ENCODE data around the gene ATP6V0E2.

ATP6V0E2 gene

GRCh38 chr7:149825567-149826343, 48.0 kb upstream of the ATP6V0E2 start:
- no peak overlapping the region for H3K4me3 ChIP-seq (ENCODE audit: low read length in 2 of 2)
- peak overlapping the region; percentile 85 for H3K23ac ChIP-seq (ENCODE audit: low read depth, low read length, poor library complexity)
- H3K14ac ChIP-seq (ENCODE audit: low read length) = peak overlapping the region; percentile 97
- no peak overlapping the region for H2BK12ac ChIP-seq (ENCODE audit: low read length)
- H4K91ac ChIP-seq (ENCODE audit: low read depth, low read length, poor library complexity) = no peak overlapping the region
- peak overlapping the region; percentile 12 for H3K9ac ChIP-seq (ENCODE audit: low read depth, low read length, poor library complexity)
- H3K27ac ChIP-seq (replicated peaks; ENCODE audit: low read length) = no peak overlapping the region
- peaks cover 6% of the 10 kb centered on the region for H3K79me1 ChIP-seq (ENCODE audit: low read depth, low read length)
- DNase-seq (ENCODE audit: low spot score) = no peak
- H3K9me3 ChIP-seq (replicated peaks in 1 of 2; ENCODE audit: control insufficient read depth in 2 of 2, insufficient read depth in 1 of 2, low read depth in 1 of 2, low read length in 2 of 2) = peaks cover 0 to 12% of the 10 kb centered on the region in 2 donors
- no peak overlapping the region for H2BK120ac ChIP-seq (ENCODE audit: low read depth, low read length)
- H3K27me3 ChIP-seq (ENCODE audit: control insufficient read depth in 3 of 3, insufficient read depth in 3 of 3, low read depth in 1 of 3, low read length in 3 of 3) = peaks cover 0 to 8% (median 0%) of the 10 kb centered on the region in 3 experiments
- H3K18ac ChIP-seq (ENCODE audit: low read length) = peak overlapping the region; percentile 64
- no peak overlapping the region for H2AFZ ChIP-seq (ENCODE audit: low read length)
- H4K8ac ChIP-seq (ENCODE audit: low read depth, low read length) = no peak overlapping the region
- no CpG with 5 or more reads among the region's 19 CpGs for WGBS, 2 donors (ENCODE audit: extremely low coverage in 2 of 2, insufficient read length in 2 of 2, insufficient replicate concordance in 1 of 2)
- no peak overlapping the region for H3K4ac ChIP-seq (ENCODE audit: low read length)
- peaks cover 0 to 2% of the 10 kb centered on the region in 2 donors for H3K4me1 ChIP-seq (ENCODE audit: control insufficient read depth in 2 of 2, insufficient read depth in 1 of 2, low read depth in 1 of 2, low read length in 2 of 2)
- H2BK5ac ChIP-seq (ENCODE audit: low read length) = no peak overlapping the region
- no peak overlapping the region for H3K4me2 ChIP-seq (ENCODE audit: insufficient read depth, low read length, poor library complexity, severe bottlenecking)
- H2BK15ac ChIP-seq (ENCODE audit: low read length) = peak overlapping the region; percentile 49
- no peaks in the 10 kb centered on the region for H3K36me3 ChIP-seq (replicated peaks in 1 of 2; ENCODE audit: control insufficient read depth in 2 of 2, insufficient read depth in 2 of 2, low read length in 2 of 2)
- H2AK5ac ChIP-seq (ENCODE audit: low read depth, low read length) = peak overlapping the region; percentile 96

- Histone ChIP-seq H3K14ac (ENCODE audit: low read length) (peak overlapping the region; percentile 3), H3K27me3 (ENCODE audit: control insufficient read depth in 3 of 3, insufficient read depth in 3 of 3, low read depth in 1 of 3, low read length in 3 of 3) (peaks cover 0 to 11% (median 0%) of the 10 kb centered on the region in 3 experiments), H3K18ac (ENCODE audit: low read length) (peak overlapping the region; percentile 71), H3K9ac (ENCODE audit: low read depth, low read length, poor library complexity) (peak overlapping the region; percentile 44), H3K9me3 (replicated peaks in 1 of 2; ENCODE audit: control insufficient read depth in 2 of 2, insufficient read depth in 1 of 2, low read depth in 1 of 2, low read length in 2 of 2) (peaks cover 0 to 12% of the 10 kb centered on the region in 2 donors), H2BK15ac (ENCODE audit: low read length) (no peak overlapping the region), H2AK5ac (ENCODE audit: low read depth, low read length) (peak overlapping the region; percentile 96), H2BK5ac (ENCODE audit: low read length) (no peak overlapping the region), H4K91ac (ENCODE audit: low read depth, low read length, poor library complexity) (peak overlapping the region; percentile 53), H3K4me1 (ENCODE audit: control insufficient read depth in 2 of 2, insufficient read depth in 1 of 2, low read depth in 1 of 2, low read length in 2 of 2) (peaks cover 0 to 8% of the 10 kb centered on the region in 2 donors), H3K4ac (ENCODE audit: low read length) (no peak overlapping the region), H3K23ac (ENCODE audit: low read depth, low read length, poor library complexity) (peak overlapping the region; percentile 85), H3K4me2 (ENCODE audit: insufficient read depth, low read length, poor library complexity, severe bottlenecking) (no peak overlapping the region), H3K4me3 (ENCODE audit: low read length in 2 of 2) (peak overlapping the region in 1 of 2 donors; percentile 29), H3K27ac (replicated peaks; ENCODE audit: low read length) (no peak overlapping the region), H4K8ac (ENCODE audit: low read depth, low read length) (peak overlapping the region; percentile 96), H3K36me3 (replicated peaks in 1 of 2; ENCODE audit: control insufficient read depth in 2 of 2, insufficient read depth in 2 of 2, low read length in 2 of 2) (no peaks in the 10 kb centered on the region), H2BK12ac (ENCODE audit: low read length) (peak overlapping the region; percentile 58), H2AFZ (ENCODE audit: low read length) (no peak overlapping the region), H3K79me1 (ENCODE audit: low read depth, low read length) (peaks cover 6% of the 10 kb centered on the region), H2BK120ac (ENCODE audit: low read depth, low read length) (no peak overlapping the region)
- DNase-seq (ENCODE audit: low spot score) = no peak
- WGBS, 2 donors (ENCODE audit: extremely low coverage in 2 of 2, insufficient read length in 2 of 2, insufficient replicate concordance in 1 of 2) = no CpG with 5 or more reads among the region's 12 CpGs
These were observed 47.3 kb upstream of the ATP6V0E2 start for GRCh38 chr7:149826344-149827088.

- no peak overlapping the region for H2BK15ac ChIP-seq (ENCODE audit: low read length)
- peaks cover 6% of the 10 kb centered on the region for H3K79me1 ChIP-seq (ENCODE audit: low read depth, low read length)
- peaks cover 0 to 10% of the 10 kb centered on the region in 2 donors for H3K4me1 ChIP-seq (ENCODE audit: control insufficient read depth in 2 of 2, insufficient read depth in 1 of 2, low read depth in 1 of 2, low read length in 2 of 2)
- peak overlapping the region; percentile 70 for H3K18ac ChIP-seq (ENCODE audit: low read length)
- H4K91ac ChIP-seq (ENCODE audit: low read depth, low read length, poor library complexity) = no peak overlapping the region
- no peak overlapping the region for H3K4ac ChIP-seq (ENCODE audit: low read length)
- no peak overlapping the region for H3K4me2 ChIP-seq (ENCODE audit: insufficient read depth, low read length, poor library complexity, severe bottlenecking)
- no peak overlapping the region for H2BK120ac ChIP-seq (ENCODE audit: low read depth, low read length)
- H4K8ac ChIP-seq (ENCODE audit: low read depth, low read length) = no peak overlapping the region
- H3K9me3 ChIP-seq (replicated peaks in 1 of 2; ENCODE audit: control insufficient read depth in 2 of 2, insufficient read depth in 1 of 2, low read depth in 1 of 2, low read length in 2 of 2) = peaks cover 0 to 12% of the 10 kb centered on the region in 2 donors
- no peak overlapping the region for H2BK5ac ChIP-seq (ENCODE audit: low read length)
- H3K27ac ChIP-seq (replicated peaks; ENCODE audit: low read length) = no peak overlapping the region
- peak overlapping the region; percentile 3 for H3K9ac ChIP-seq (ENCODE audit: low read depth, low read length, poor library complexity)
- DNase-seq (ENCODE audit: low spot score) = no peak
- H3K23ac ChIP-seq (ENCODE audit: low read depth, low read length, poor library complexity) = peak overlapping the region; percentile 85
- H2BK12ac ChIP-seq (ENCODE audit: low read length) = no peak overlapping the region
- no peak overlapping the region for H2AFZ ChIP-seq (ENCODE audit: low read length)
- H3K14ac ChIP-seq (ENCODE audit: low read length) = no peak overlapping the region
- peak overlapping the region; percentile 96 for H2AK5ac ChIP-seq (ENCODE audit: low read depth, low read length)
- WGBS, 2 donors (ENCODE audit: extremely low coverage in 2 of 2, insufficient read length in 2 of 2, insufficient replicate concordance in 1 of 2) = no CpG with 5 or more reads among the region's 23 CpGs
- no peaks in the 10 kb centered on the region for H3K36me3 ChIP-seq (replicated peaks in 1 of 2; ENCODE audit: control insufficient read depth in 2 of 2, insufficient read depth in 2 of 2, low read length in 2 of 2)
- H3K27me3 ChIP-seq (ENCODE audit: control insufficient read depth in 3 of 3, insufficient read depth in 3 of 3, low read depth in 1 of 3, low read length in 3 of 3) = peaks cover 0 to 9% (median 0%) of the 10 kb centered on the region in 3 experiments
- no peak overlapping the region for H3K4me3 ChIP-seq (ENCODE audit: low read length in 2 of 2)
These were observed 46.4 kb upstream of the ATP6V0E2 start for GRCh38 chr7:149827089-149827981.
